T47D (cell line): ENCODE data around the gene EMD.
A peak's percentile ranks its signal among the peaks of the same experiment; 100 is the strongest.

Experiments
- DNase-seq, 2 experiments: peaks; one replicate each; pipeline versions ENCODE4 v3.0.0 to v3.0.0-alpha.2; 2011 to 2012; ENCODE audit warnings: low read depth in 1 of 2, low spot score in 1 of 2
- JUND ChIP-seq: IDR thresholded peaks from 2 replicates; pipeline ENCODE4 v1.6.1; 2012; ENCODE audit warnings: low read depth
- in situ Hi-C: cut with HindIII; loops from 2 replicates; pipeline ENCODE4 v1.10.0; 2016; ENCODE audit warnings: low sequenced_read_pairs, low pct_unique_long_range_greater_than_20kb

Gene EMD

DNA sequence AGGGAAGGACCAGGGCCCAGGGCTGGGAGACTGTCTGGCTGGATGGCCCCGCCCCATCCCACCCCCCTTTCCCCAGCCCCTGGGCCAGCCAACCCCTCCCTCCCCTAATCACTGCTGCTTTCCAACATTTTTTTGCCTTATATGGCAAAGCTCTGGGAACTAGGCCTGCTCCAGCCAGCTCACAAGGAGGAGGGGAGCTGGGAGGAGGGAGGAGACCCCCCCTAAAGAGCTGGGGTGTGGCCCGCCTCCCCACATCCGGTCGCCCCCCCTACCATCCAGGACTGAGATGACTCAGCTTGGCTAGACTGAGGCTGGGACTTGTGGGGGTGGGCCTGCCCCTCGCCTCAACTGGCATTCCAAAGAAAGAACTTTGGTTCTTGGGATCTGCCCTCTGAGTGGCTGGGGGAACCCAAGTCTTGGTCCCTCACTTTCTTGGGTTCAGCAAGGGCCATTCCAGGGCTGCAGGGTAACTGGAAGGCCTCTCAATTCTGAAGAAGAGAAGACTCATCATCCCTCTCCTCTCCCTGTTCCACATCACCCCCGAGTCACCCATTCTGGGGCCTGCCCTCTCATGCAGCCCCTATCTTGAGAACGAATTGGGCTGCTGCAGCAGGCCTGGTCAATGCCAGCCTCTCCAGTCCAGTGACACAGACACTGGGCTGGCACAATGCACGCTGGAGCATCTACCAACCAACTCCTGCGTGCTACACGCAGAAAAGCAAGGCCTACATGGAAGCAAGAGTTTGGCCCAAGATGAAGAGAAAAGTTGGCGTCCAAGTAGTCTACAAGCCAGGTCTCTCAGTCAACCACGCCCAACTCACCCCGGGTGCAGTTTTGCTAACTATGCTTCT, 9.4 kb upstream of the EMD start:
- peak in 1 of 2 experiments; percentile 79 for DNase-seq
- no peak for TF ChIP-seq JUND
- in situ Hi-C loops, result no loop called here

DNA sequence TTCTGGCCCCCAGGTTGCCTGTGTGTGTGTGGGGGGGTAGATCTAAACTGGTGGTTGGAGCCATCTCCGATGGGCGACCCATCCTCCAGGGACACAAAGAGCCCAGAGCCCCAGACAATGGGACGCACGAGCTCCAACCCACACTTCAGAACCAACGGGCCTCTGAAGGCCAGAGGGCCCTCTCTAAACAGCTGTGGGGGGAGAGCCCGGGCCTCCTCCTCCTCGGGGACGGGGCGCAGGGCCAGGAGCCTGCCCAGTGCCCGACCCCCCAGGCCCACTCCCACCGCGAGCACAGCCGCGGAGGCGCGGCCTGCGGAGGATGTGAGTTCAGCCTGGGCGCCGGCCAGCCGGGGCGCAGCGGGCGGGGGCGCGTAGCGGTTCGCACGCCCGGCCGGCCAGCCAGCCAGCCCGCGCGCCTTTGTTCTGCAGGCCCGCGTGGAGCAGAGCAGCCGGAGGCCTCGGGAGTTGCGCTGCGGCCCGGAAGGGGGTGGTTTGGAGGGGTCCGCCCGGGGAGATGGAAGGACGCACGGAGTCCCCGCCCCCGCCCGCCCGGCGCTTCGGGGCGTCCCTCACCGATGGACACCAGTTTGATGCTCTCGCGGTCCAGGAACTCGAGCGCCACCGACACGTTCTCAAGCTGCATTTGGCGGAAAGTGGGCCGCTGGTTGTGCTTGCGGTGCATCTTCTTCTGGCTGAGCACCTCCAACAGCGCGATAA, 8.6 kb upstream of the EMD start:
- in situ Hi-C loops, result no loop called here
- no peak for TF ChIP-seq JUND
- DNase-seq, result no peak

DNA sequence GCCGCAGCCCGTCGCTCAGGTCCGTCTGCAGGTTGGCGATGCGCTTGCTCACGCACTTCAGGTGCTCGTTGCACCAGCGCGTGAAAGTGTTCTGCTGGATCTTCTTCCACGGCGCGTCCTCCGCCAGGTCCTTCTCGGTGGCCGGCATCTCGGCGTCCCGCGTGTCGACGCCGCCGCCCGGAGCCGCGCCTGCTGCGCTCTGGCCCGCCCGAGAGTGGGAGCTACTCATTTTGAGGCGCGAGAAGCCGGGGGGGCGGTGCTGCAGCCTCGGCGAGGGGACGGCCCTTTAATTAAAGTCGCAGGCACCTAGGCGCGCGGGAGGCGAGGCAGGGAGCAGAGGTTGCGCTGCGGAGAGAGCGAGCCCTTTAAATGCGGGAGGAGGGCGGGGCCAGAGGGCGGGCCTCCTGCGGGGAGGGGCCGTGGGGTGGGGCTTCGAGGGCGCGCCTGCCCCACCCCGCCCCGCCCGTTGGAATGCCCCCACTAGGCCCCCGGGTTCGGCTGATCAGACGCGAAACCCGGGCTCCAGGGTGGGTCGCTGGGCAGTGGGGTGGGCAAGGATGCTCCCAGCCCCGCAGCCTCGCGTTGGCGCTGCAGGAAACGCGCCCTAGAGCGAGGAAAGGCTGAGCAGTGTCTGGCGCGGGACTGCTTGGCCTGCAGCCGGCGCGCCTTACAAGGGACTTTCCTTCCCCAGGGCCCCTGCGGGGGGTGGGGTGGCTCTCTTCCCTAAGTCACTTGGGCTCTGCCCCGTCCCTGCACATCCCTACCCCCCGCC, 7.9 kb upstream of the EMD start:
- in situ Hi-C loops, result no loop called here
- peak; percentile 54 to 93 for DNase-seq
- no peak for TF ChIP-seq JUND

DNA sequence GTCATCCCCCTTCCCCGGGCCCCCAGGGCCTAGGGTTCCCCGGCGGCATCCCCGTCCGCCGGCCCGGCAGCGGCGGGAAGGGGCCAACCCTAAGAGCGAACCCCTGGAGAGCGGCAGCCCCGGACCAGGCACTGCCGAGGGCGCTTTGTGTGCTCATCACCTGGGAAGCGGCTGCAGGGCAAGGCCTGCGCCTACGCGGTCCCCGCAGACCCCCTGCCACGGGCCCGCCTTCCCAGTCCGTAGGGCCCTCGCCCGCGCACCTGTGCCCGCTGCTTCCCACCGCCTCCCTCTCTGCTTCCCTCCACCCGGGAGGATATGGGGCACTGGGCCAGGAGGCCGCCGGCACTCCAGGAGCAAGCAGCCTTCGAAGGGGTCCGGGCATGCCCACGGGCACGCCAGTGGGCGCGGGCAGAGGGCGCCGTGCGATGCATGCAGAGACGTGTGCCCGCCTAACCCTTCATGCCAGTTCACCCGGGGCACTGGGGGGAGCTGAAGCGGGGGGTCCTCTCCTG, 7.2 kb upstream of the EMD start:
- in situ Hi-C loops, result no loop called here
- no peak for DNase-seq
- TF ChIP-seq JUND, result no peak

DNA sequence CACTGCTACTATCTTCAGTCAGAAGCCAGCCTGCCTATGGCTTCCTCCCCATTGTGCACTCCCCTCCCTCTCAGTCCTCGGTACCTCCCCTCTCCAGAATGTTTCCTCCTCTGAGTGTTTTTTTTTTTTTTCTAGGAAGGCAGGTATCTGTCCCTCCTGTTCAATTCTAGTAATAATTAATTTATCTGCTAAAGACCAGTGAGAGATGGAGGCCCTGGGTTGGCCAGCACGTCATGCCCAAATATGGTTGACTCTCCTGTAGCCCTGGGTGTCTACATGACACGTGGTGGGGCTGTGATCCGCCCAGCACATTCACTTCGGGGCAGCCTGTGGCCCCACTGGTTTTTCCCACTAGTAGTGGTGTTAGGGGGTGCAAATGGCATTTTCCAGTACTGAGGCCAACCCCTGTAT, 6.5 kb upstream of the EMD start:
- no peak for DNase-seq
- no peak for TF ChIP-seq JUND
- in situ Hi-C loops, result no loop called here

DNA sequence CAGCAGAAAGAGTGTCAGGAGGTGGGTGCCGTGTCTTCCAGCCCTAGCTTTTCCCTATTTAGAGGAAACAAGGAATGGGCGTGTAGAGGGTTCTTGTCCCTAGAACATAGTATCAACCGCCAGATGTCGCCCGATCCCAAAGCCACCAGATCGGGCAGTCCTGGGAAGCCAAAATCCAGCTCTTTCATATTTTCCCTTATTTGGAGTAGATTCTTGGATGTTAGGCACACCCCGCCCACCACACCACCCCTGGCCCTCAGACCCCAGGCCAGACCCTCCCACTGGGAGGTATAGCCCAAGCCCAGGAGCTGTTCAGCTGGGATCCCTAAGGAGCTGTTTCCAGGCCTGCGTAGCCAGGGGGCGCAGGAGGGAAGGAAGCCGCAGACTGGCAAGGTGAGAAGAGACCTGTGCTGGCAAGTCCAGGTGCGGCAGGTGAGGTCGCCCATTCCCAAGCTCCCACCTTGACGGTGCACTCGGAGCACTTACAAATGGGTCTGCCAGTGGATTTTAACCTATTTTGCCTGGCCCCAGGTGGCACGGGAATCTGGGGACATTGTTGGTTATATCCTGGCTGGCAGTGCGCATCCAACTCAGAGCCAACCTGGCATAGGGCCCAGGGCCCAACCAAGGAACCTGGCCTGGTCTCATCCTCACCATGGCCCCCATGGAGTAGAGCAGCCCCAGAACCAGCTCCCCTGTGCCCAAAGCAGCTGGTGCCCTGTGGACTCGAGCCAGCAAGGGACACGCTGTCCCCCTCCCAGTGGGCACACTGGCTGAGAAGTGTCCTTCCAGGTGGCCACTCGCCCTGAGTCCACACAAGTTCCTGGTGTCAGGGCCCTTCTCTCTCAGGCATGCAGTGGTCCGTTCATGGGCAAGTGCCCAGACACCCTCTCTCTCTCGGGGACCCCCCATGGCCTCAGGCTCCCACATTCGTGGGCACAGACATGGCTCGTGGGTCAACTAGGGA, 5.5 kb upstream of the EMD start:
- in situ Hi-C loops, result no loop called here
- no peak for TF ChIP-seq JUND
- DNase-seq, result peak; percentile 58 to 80

DNA sequence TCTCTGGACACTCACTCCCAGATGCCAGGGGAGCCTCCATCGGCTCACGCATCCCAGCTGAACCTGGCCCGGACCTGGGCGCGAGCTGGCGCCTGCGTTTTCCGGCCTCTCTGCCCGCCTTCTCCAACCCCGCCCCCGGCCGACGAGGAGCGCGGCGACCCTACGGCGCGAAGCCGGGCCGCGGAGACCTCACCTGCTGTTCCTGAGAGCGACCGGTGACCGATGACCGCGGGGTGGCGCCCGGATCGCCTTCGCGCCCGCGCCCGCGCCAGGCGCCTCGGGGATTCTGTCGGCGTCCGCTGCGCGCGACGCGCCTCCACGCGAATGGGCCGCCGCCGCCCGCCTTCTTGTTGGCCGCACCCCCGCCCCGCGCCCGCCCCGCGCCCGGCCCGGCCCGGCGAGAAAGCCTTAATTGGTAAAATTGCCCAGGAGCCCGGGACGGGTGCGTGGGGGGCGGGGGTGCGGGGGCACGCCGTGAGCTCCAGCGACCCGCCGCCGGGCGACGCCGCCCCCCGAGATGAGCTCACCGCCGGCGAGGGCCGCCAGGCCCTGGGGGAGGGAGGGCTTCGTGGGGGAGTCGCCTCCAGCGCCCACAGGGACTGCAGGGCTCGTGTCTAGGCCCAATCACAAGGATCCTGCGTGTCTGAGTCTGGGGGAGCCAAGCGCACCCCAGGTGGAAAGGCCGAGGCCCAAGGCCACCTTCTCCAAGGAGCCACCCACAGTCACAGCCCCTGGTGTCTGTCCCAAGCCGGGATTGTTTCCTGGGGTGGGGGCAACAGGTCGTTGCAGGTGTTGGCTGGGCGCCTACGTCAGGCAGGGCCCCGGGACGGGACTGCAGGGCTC, 4.6 kb upstream of the EMD start, which contains the start of gene FLNA:
Gene FLNA (minus strand): TSS at position 322 of the 843 bp plus-strand sequence. CDS start 3,389 bp downstream, outside the sequence.
- DNase-seq, result peak in 1 of 2 experiments; percentile 64
- TF ChIP-seq JUND, result no peak
- in situ Hi-C loops, result no loop called here

DNA sequence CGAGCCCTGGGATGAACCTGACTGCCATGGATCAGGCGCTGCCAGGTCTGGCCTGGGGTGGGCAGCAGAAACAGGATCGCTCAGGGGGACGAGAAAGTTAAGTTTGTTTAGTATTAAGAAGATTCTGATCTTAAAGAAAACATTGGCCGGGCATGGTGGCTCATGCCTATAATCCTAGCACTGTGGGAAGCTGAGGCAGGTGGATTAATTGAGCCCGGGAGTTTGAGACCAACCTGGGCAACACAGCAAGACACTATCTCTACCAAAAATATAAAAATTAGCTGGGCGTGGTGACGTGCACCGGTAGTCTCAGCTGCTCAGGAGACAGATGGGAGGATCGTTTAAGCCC, 4.0 kb upstream of the EMD start:
- peak in 1 of 2 experiments; percentile 64 for DNase-seq
- in situ Hi-C loops, result no loop called here
- no peak for TF ChIP-seq JUND

DNA sequence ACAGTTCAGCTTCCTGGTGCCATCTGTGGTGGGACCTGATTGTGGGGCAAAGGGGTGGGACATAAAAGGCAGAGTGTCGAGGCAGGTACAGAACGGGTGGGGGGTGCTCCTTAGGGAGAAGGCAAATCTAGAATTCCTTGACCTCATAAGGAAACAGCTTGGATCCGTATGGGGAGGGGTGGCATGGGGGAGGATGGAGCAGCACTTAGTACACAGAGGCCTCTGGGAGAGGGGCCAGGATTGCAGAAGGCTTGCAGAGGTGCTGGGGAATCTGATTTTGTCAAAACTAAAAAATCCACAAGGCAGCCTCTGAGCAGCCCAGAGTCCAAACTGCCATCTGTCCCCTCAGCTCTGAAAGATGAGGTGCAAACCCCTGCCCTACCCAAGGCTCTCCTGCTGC, 2.3 kb upstream of the EMD start:
- no peak for TF ChIP-seq JUND
- DNase-seq, result no peak
- in situ Hi-C loops, result no loop called here

DNA sequence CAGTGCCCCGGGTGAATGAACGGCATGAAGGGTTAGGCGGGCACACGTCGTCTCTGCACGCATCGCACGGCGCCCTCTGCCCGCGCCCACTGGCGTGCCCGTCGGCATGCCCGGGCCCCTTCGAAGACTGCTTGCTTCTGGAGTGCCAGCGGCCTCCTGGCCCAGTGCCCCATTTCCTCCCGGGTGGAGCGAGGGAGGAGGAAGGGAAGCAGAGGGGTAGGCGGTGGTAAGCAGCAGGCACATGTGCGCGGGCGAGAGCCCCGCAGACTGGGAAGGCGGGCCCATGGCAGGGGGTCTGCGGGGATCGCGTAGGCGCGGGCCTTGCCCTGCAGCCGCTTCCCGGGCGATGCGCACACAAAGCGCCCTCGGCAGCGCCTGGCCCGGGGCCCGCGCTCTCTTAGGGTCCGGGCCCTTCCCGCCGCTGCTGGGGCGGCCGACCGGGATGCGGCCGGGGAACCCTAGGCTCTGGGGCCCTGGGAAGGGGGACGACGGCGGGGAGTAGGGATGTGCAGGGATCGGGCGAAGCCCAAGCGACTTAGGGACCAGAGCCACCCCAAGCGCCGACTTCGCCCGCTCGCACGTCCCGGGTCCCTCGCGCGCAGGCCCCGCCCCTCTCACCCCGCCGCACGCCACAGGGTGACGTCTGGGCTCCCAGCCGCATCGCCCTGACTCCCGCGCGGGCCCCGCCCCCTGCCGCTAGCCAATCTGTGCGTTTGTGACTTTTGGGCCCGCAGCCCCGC, 866 bp upstream of the EMD start:
- peak; percentile 46 to 54 for DNase-seq
- no peak for TF ChIP-seq JUND
- in situ Hi-C loops, result no loop called here
